HCT116 (cell line): ENCODE data around the gene CFAP107.

Experiments
- POLR2A ChIP-seq: IDR thresholded peaks from 2 replicates; pipeline ENCODE4 v1.7.0; 2011; ENCODE audit warnings: borderline replicate concordance; ENCODE audit not compliant: insufficient read depth, insufficient read length; ENCODE audit errors: extremely low read depth
- TF ChIP-seq, protein P1 (sequence below), 3 experiments: fragments of 200-600 bp in 1 of 3; sonication (generic) in 1 of 3; IDR thresholded peaks in 2 of 3; conservative IDR thresholded peaks in 1 of 3; 2 replicates each; pipeline ENCODE4 v1.5.1; 2012 to 2017; ENCODE audit warnings: low read depth in 2 of 3, low read length in 2 of 3, antibody characterized with exemption in 1 of 3, borderline replicate concordance in 1 of 3, control low read depth in 1 of 3, mild to moderate bottlenecking in 1 of 3, mixed read lengths in 1 of 3, mixed run types in 1 of 3, moderate library complexity in 1 of 3; ENCODE audit not compliant: insufficient read depth in 1 of 3

- no peak for TF ChIP-seq POLR2A
- TF ChIP-seq, protein P1, sequence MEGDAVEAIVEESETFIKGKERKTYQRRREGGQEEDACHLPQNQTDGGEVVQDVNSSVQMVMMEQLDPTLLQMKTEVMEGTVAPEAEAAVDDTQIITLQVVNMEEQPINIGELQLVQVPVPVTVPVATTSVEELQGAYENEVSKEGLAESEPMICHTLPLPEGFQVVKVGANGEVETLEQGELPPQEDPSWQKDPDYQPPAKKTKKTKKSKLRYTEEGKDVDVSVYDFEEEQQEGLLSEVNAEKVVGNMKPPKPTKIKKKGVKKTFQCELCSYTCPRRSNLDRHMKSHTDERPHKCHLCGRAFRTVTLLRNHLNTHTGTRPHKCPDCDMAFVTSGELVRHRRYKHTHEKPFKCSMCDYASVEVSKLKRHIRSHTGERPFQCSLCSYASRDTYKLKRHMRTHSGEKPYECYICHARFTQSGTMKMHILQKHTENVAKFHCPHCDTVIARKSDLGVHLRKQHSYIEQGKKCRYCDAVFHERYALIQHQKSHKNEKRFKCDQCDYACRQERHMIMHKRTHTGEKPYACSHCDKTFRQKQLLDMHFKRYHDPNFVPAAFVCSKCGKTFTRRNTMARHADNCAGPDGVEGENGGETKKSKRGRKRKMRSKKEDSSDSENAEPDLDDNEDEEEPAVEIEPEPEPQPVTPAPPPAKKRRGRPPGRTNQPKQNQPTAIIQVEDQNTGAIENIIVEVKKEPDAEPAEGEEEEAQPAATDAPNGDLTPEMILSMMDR (IDR thresholded peaks at IDR 0.05 in 2 of 3, conservative IDR thresholded peaks at IDR 0.05 in 1 of 3; ENCODE audit: borderline replicate concordance in 1 of 3, insufficient read depth in 1 of 3, low read depth in 2 of 3, low read length in 2 of 3), result no peak
Measured at GRCh38 chr1:12776801-12777557, 31.0 kb downstream of the CFAP107 start.
